GM19023 (cell line): ENCODE results near the gene LGALS16.
"Not testable (repeated sequence)": the region's sequence is repeated elsewhere in the genome, so short reads cannot be mapped to it uniquely, and the experiment has no call there.

Experiments
- ATAC-seq: cut with Tn5 transposase; IDR thresholded peaks from one replicate; pipeline ENCODE4 v1.9.1; 2021; ENCODE audit warnings: mild to moderate bottlenecking, moderate library complexity; ENCODE audit not compliant: unreplicated experiment

LGALS16 gene, protein sequence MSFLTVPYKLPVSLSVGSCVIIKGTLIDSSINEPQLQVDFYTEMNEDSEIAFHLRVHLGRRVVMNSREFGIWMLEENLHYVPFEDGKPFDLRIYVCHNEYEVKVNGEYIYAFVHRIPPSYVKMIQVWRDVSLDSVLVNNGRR

DNA sequence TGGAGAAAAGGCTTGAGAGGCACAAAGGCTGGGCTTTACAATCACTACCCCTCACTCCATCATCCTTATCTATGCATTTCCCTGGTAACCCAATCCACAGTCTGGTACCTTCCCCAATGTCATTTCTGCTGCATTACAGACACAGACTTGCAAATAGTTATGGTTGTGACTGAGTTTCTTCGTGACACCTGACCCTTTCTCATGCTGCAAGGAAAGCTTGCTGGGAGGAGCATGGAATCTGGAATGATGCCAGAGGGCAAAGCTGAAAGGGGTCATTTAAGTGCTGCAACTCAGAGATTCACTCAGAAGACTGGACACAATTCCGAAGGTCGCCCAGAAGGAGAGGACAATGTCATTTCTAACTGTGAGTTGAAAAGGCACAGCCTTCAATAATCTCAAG, at the start of gene LGALS16:
LGALS16 (plus strand) TSS at position 301 of the 400 bp plus-strand sequence; CDS start at position 350, 49 bp downstream.
- no peak for ATAC-seq

DNA sequence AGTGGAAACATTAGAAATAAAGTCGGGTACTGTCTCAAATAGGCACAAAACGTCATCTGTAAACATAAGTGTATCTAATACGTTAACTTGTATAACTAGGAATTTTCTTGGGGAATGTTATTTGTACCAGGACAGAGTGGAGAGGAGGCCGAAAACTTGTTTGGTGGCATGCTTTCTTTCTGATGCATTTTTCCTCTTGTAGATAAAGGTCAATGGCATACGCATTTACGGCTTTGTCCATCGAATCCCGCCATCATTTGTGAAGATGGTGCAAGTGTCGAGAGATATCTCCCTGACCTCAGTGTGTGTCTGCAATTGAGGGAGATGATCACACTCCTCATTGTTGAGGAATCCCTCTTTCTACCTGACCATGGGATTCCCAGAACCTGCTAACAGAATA, 48.7 kb upstream of the LGALS16 start:
- no peak for ATAC-seq

DNA sequence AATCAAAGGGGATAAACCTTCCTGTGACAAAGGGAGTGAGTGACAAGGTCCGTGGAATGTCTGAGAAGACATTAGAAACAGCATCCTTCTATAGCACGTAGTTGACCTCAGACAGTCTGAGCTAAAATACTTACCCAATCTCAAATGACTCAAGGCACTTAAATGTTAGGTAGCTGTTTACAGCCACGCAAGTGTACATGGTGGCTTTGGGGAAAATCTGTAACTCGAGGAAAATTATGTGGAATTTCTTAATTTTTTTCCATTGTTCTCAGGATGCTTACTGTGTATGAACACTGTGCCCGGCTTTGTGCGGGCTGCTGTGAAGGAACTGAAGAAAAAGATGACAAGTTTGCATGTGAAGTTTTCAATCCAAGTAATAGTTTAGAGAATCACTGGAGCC, 48.2 kb upstream of the LGALS16 start:
- ATAC-seq: no peak

DNA sequence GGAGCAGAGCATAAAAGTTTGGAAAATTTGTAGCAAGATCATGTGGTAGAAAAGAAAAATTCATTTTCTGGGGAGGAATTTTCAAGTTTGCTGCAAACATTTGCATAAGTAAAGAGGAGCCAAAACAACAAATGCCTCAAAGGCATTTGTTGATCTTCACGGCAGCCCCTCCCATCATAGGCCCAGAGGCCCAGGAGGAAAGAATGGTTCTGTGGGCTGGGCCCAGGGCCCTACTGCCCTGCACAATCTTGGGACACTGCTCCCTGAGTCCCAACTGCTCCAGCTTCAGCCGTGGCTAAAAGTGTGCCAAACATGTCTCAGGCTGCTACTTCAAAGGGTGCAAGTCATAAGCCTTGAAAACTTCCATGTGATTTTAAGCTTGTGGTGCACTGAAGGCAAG, 42.1 kb upstream of the LGALS16 start:
- no peak for ATAC-seq

DNA sequence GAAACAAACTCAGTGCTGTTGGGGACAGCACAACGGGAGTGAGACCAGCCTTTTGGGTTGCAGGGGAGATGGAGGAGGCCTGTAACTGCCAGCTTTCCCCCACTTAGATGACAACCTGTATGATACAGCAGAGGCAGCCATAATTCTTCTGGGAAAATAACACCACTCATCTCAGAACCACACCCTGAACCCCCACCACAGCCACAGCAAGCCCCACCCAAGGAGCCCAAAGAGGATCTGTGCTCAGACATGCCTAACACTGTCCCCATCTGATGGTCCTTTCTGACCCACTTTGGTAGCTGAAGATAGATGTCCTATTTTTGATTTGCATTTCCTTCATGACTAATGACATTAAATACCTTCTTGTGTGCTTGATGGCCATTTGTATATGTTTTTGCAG, 38.0 kb upstream of the LGALS16 start:
- ATAC-seq: no peak

DNA sequence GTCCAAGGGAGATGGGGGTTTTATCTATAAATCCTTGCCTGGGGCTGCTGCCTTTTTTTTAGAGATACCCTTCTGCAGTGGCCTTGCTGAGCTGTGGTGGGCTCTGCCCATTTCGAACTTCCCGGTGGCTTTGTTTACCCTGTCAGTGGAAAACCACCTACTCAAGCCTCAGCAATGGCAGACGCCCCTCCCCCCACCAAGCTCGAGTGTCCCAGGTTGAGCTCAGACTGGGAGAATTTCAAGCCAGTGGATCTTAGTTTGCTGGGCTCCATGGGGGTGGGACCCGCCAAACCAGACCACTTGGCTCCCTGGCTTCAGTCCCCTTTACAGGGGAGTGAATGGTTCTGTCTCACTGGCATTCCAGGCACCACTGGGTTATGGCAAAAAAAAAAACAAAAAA, 31.8 kb upstream of the LGALS16 start:
- ATAC-seq: no peak

DNA sequence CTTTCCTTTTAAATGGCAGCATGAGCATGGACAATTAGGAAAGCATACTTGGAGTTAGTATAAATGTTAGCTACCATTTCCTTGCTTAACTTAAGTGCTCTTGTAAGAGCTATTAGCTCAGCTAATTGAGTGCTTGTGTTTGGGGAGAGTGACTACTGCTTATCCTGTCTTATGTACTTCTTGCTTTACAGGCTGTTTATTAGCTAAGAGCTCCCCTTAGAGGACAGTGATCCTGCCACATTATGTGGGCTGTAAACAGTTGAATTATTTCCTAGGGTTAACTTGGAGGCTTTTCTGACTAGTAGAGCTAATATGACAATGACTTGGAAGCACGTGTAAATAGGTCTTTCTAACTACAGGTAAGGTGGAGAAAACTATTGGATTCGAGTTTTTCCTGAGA, 28.1 kb upstream of the LGALS16 start:
- not testable (repeated sequence) for ATAC-seq

DNA sequence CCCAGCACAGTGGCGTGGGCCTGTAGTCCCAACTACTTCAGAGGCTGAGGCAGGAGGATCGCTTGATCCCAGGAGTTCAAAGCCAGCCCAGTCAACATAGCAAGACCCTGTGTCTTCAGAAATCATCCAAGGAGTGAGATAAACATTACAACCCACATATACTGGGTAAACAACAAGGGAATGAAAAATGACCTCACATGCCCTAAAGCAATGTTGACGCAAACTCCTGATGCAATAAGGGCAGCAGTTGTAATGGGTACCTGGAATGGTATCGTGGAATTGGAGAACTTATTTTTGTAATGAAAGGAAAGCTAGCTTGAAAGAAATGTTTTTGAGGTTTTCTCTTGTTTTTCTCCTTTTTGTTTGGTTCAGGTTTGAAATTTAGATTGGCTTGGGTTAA, 24.5 kb upstream of the LGALS16 start:
- no peak for ATAC-seq

DNA sequence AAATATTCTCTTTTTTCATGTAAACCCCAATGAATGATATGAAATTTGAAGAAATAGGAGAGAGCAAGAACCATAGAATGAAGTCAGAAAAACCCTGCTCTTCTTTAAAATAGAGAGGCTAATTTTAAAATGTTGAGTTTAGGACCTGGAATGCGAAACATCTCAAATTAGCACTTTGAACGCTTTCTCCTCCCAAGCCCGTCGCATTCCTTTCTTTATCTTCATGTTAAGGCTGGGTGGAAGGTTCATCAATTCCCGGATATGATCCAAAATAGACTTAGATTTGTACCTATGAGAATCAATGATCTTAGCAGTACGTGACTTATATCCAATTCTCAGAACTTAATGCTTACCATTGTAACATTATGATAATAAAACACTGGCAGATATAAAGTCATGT, 24.1 kb upstream of the LGALS16 start:
- no peak for ATAC-seq

DNA sequence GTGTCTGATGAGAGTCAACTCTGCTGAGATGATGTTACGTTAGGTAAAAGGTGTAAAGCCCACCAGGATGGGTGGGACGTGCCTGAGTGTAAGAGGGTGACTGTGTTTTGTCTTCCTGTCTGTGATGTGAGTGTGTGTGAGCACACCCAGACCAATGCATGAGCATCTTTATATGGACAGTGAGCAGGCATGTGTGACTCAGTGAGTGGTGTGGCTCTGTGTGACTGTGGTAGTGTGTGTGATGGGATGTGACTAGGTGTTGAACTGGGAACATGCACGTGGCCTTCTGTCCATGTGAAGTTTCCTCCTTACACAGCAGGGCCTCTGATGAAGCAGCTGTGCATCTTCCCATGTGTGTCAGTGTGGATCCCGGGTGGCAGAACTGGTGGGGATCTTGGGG, 17.8 kb upstream of the LGALS16 start:
- no peak for ATAC-seq

DNA sequence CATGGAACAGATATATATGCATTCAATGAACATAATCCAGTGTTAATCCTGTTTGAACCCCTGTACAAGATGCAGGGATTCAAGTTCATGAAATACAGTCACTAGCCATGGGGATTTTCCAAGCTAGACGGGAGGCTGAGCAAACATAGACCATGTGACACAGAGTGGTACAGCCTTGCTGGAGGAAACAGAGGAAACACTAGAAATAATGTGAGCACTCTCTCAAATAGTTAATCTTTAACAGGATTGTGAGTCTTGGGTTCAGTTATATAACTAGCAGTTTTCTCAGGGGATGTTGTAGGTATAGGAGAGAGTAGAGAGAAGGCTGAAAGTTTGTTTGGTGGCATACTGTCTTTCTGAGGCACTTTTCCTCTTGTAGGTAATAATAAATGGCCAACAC, 13.9 kb upstream of the LGALS16 start:
- no peak for ATAC-seq

DNA sequence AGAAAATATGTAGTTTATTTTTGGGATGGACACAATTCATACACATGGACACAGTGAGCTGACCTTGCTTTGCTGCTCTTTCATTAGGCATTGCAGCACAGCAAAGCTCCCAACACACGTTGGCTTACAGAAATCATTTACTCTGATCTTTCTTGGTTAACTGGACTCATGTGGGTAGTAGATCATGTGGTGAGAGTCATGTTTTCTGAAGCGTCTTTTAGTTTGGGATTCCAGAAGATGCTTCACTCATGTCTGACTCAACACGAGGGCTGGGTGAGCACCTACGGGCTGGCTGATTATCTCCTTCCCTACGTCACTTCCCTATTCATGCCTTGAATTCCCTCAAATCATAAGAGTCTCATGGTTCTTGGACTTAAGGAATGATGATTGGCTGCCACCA, 12.1 kb upstream of the LGALS16 start:
- ATAC-seq: no peak

DNA sequence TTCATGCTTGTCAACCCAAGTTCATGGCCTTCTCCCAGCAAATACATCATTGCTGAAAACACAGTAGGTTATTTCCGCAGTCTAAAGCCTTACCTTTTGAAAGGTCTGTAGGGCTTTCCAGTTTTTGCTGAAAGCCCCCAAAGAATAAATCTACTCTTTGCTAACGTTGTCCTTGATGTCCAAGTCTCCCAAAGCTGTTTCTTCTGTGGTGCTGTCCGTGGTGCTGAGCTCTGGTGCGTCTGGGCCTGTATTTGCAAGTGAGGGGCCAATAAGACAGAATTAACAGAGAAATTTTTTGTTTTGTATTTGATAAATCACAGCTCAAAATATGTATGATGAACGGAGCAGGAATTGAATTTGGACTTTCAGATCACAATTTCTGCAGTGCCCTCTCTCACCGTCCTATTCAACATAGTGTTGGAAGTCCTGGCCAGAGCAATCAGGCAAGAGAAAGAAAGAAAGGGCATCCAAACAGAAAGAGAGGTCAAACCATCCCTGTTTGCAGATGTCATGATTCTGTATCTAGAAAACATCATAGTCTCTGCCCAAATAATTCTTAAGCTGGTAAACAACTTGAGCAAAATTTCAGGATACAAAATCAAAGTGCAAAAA, 9.8 kb upstream of the LGALS16 start:
- no peak for ATAC-seq

DNA sequence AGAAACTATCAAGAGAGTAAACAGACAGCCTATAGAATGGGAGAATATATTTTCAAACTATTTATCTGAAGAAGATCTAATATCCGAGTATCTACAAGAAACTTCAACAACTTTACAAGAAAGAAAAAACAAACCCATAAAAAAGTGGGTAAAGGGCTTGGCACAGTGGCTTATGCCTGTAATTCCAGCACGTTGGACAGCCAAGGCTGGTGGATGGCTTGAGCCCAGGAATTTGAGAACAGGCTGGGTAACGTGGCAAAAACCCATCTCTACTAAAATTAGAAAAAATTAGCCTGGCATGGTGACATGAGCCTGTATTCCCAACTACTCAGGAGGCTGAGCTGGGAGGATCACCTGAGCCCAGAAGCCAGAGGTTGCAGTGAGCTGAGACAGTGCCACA, 7.8 kb upstream of the LGALS16 start:
- no peak for ATAC-seq

DNA sequence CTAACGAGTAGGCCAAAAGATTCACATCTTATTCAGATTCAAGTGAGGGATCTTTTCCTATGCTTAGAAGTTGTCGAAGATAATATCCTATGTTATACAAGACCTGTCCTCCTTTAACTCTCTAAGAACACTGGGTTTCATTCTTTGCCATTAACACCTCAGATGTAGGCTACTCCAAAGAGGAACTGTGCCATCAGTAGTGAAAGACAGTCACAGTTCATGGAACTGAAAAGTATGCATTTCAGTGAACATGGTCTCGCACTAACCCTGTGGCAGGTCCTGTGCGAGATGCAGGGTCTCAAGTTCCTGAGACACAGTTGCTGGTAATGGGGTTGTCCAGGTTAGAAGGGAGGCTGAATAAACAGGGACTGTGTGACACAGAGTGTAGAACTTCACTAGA, 4.1 kb downstream of the LGALS16 start:
- no peak for ATAC-seq

DNA sequence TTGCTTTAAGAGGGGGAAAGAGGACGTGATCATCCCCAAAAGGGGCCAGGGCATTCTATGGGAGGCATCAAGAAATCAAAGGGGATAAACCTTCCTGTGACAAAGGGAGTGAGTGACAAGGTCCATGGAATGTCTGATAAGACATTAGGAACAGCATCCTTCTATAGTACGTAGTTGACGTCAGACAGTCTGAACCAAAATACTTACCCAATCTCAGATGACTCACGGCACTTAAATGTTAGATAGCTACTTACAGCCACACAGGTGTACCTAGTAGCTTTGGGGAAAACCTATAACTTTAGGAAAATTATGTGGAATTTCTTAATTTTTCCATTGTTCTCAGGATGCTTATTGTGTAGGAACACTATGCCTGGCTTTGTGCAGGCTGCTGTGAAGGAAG, 4.9 kb downstream of the LGALS16 start:
- no peak for ATAC-seq

DNA sequence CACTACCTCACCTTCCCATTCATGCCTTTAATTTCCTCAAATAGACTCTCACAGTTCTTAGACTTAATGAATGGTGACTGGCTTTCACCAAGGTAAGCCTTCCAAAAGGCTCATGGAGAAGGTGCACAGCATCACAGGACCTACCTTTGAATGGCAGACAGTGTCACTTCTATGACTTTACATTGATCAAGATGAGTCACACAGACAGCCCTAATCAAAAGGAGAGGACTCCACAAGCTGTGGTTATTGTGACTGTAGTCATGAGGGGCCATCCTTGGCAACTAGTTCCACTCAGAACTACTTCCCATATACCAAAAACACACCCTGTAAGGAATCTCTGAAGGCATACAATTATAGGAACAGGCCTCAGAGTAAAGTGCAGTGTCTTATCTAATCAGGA, 5.9 kb downstream of the LGALS16 start:
- ATAC-seq: no peak

DNA sequence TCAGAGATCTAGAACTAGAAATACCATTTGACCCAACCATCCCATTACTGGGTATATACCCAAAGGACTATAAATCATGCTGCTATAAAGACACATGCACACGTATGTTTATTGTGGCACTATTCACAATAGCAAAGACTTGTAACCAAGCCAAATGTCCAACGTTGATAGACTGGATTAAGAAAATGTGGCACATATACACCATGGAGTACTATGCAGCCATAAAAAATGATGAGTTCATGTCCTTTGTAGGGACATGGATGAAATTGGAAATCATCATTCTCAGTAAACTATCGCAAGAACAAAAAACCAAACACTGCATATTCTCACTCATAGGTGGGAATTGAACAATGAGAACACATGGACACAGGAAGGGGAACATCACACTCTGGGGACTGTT, 14.1 kb downstream of the LGALS16 start:
- not testable (repeated sequence) for ATAC-seq

DNA sequence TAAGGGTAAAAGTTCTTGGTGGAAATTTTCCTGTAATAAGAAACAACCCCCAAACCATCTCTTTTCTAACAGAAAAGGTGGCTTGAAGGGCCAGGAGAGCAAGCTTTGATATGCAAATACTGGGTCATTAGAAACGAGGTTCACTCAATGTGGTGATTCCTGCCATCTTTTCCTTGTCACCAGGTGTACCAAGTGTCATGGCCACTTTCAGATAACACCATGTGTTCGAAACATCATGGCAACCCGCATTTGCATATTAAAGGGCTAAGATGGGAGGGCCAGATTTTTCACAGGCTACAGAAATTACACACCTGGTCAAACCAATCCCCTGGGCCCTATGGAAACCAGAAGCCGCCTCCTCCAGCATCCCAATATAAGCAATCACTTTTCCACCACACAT, 15.3 kb downstream of the LGALS16 start:
- ATAC-seq: no peak

DNA sequence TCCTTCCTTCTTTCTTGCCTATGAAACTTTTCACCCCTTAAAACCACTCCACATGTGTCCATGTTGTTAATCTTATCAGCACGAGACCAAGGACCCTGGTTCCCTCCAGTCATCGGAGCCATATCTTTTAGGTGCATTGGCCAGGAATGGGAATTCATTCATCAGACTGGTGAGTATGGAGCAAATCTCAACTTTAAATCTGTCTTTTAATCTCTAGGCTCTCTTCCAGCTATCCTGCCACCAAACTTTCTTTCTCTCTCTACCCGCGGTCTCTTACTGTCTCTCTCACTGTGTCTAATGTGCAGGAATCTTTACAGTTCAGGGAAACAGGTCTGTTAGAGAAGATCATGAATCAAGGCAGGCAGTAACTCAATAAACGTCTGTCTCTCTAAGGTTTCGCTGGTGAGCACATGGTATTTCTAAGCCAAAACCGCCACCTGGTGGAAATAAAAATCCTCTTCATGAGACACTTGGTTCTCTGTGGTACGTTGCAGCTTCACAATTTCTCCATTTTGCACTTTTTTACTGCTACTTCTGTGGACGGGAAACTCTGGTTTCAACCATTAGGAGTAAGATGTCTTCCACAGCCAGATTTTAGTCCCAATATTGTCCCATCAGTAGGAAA, 16.1 kb downstream of the LGALS16 start:
- no peak for ATAC-seq

DNA sequence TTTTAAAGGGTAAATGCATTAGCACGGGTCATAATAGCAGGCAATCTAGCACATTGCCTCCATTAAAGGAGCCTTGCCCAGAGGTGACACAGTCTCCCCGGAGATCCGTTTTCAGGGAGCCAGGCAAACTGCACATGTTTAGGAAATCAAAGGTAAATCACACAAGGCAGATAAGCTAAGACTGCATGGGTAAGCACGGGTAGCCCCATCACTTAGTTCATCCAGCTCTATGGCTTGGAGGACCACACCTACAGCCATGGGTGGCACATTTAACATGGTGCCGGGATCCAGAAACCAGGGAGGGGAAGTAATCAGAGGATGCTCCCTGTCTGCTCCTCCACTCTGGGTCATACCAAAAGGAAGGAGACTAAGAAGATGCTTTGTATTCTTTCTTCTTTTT, 16.8 kb downstream of the LGALS16 start:
- ATAC-seq: no peak

DNA sequence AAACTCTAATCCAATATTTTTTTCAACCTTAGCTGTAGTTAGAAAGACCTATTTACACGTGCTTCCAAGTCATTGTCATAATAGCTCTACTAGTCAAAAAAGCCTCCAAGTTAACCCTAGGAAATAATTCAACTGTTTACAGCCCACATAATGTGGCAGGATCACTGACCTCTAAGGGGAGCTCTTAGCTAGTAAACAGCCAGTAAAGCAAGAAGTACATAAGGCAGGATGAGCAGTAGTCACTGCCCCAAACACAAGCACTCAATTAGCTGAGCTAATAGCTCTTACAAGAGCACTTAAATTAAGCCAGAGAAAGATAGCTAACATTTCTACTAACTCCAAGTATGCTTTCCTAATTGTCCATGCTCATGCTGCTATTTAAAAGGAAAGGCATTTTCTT, 18.1 kb downstream of the LGALS16 start:
- not testable (repeated sequence) for ATAC-seq

DNA sequence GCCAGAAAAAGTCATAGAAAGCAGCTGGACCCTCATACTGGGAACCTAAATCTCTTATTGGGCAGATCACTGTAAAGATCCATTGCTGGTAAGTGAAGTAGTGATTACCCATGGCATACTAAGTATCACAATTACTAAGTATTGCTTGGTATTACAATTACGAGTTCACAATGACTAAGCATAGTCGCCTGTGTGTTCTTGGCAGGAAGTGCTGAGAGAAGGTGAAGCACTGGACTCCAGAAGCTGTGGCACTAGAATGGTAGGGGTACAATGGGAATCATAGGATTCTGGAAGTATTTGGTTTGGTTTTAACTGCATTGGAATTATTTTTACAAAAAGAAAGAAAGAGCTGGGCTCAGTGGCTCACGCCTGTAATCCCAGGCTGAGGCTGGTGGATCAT, 20.3 kb downstream of the LGALS16 start:
- no peak for ATAC-seq
